HepG2 (cell line): ENCODE measurements around the gene SCRN3. TPM values are rescaled to one million over a fixed set of nuclear protein-coding genes. Genes with fewer than 3 reads are reported as not detected.
A peak's percentile ranks its signal among the peaks of the same experiment; 100 is the strongest.

Experiments
- CBX1 ChIP-seq: IDR thresholded peaks from one replicate; pipeline ENCODE4 v1.6.1; 2016; ENCODE audit warnings: antibody characterized with exemption, low read depth
- CTCF ChIP-seq: sonication (generic); formaldehyde crosslinking; IDR thresholded peaks from 2 replicates; pipeline ENCODE4 v1.5.0; 2020; ENCODE audit warnings: mild to moderate bottlenecking, missing genetic modification reagents, moderate library complexity
- DNMT3B ChIP-seq: conservative IDR thresholded peaks from 2 replicates; pipeline ENCODE4 v1.6.1; 2016; ENCODE audit warnings: missing biosample characterization, control low read depth
- ESRRA ChIP-seq: sonication (generic); formaldehyde crosslinking; IDR thresholded peaks from 2 replicates; pipeline ENCODE4 v1.5.1; 2020; ENCODE audit warnings: mild to moderate bottlenecking, low read depth, missing genetic modification reagents
- MIER3 ChIP-seq: IDR thresholded peaks from 2 replicates; pipeline ENCODE4 v1.6.1; 2016; ENCODE audit warnings: missing compliant biosample characterization, borderline replicate concordance
- MLLT10 ChIP-seq: sonication (generic); formaldehyde crosslinking; IDR thresholded peaks from 2 replicates; pipeline ENCODE4 v1.4.0; 2020; ENCODE audit warnings: missing genetic modification reagents
- MYPOP ChIP-seq: sonication (generic); formaldehyde crosslinking; IDR thresholded peaks from 2 replicates; pipeline ENCODE4 v1.8.1; 2023; ENCODE audit warnings: mild to moderate bottlenecking, moderate library complexity, missing genetic modification reagents
- NFATC3 ChIP-seq: sonication (generic); formaldehyde crosslinking; IDR thresholded peaks from 2 replicates; pipeline ENCODE4 v1.5.1; 2020; ENCODE audit warnings: mild to moderate bottlenecking, missing genetic modification reagents
- PLRG1 ChIP-seq: fragments of 450-650 bp; conservative IDR thresholded peaks from 2 replicates; pipeline ENCODE4 v1.6.1; 2016
- REST ChIP-seq, 2 experiments: IDR thresholded peaks; 2 replicates each; pipeline ENCODE4 v1.6.1; 2011 to 2012; ENCODE audit warnings: low read length in 2 of 2, borderline replicate concordance in 1 of 2, low read depth in 1 of 2, mild to moderate bottlenecking in 1 of 2, moderate library complexity in 1 of 2
- SIX1 ChIP-seq: sonication (generic); formaldehyde crosslinking; IDR thresholded peaks from 2 replicates; pipeline ENCODE4 v1.4.0; 2020; ENCODE audit warnings: missing genetic modification reagents, borderline replicate concordance
- SYNCRIP ChIP-seq: fragments of 200-400 bp; formaldehyde crosslinking; IDR thresholded peaks from 2 replicates; pipeline ENCODE4 v1.6.1; 2018; ENCODE audit warnings: mild to moderate bottlenecking, low read depth, low read length; ENCODE audit not compliant: insufficient read depth
- TRIM22 ChIP-seq: fragments of 450-650 bp; IDR thresholded peaks from 2 replicates; pipeline ENCODE4 v1.6.1; 2017
- ZKSCAN5 ChIP-seq: sonication (generic); formaldehyde crosslinking; IDR thresholded peaks from 2 replicates; pipeline ENCODE4 v1.5.1; 2020; ENCODE audit warnings: mild to moderate bottlenecking, missing genetic modification reagents
- ZNF138 ChIP-seq: sonication (generic); formaldehyde crosslinking; IDR thresholded peaks from 2 replicates; pipeline ENCODE4 v1.5.0; 2020; ENCODE audit warnings: mild to moderate bottlenecking, low read depth, missing genetic modification reagents
- ZNF562 ChIP-seq: sonication (generic); formaldehyde crosslinking; IDR thresholded peaks from 2 replicates; pipeline ENCODE4 v1.8.0; 2022; ENCODE audit warnings: missing genetic modification reagents, borderline replicate concordance
- ZNF598 ChIP-seq: sonication (generic); formaldehyde crosslinking; IDR thresholded peaks from 2 replicates; pipeline ENCODE4 v1.5.1; 2020; ENCODE audit warnings: mild to moderate bottlenecking, missing genetic modification reagents, borderline replicate concordance
- polyA plus RNA-seq, 8 experiments: library from polyadenylated mRNA; depleted of rRNA in 3 of 8; stranded (reverse) in 7 of 8; unstranded in 1 of 8; fragments of >200 nt; fragmentation: Illumina TruSeq in 4 of 8; extraction: Trizol in 4 of 8; gene quantifications; 2 replicates each; pipeline versions ENCODE4 v1.2.1 to v1.2.3, GENCODE V29; 2011 to 2016; ENCODE audit warnings: low read depth in 4 of 8, missing spikeins in 1 of 8, mixed read lengths in 1 of 8; ENCODE audit not compliant: insufficient read depth in 1 of 8
- total RNA-seq, 5 experiments: library from RNA; depleted of rRNA; stranded (reverse); fragments of >200 nt; fragmentation: Illumina TruSeq; extraction: Trizol; gene quantifications; 2 replicates each; pipeline ENCODE4 v1.2.3, GENCODE V29; 2016; ENCODE audit warnings: low read depth in 1 of 5
- TF ChIP-seq, protein P1 (sequence below): sonication (generic); formaldehyde crosslinking; conservative IDR thresholded peaks from 2 replicates; pipeline ENCODE4 v1.4.0; 2020; ENCODE audit warnings: missing genetic modification reagents
- TF ChIP-seq, protein P2 (sequence below): sonication (generic); formaldehyde crosslinking; IDR thresholded peaks from 2 replicates; pipeline ENCODE4 v1.5.1; 2020; ENCODE audit warnings: missing genetic modification reagents, mild to moderate bottlenecking, borderline replicate concordance

SCRN3 gene
- total and polyA plus RNA-seq, 2 of the 13 experiments (the other 11 are each of a cell fraction or from before 2014, with no cell fraction given): 6.6 to 11.3 TPM

GRCh38 chr2:174395284-174395968, at the start of gene SCRN3 (continued):
- TF ChIP-seq, protein P1, sequence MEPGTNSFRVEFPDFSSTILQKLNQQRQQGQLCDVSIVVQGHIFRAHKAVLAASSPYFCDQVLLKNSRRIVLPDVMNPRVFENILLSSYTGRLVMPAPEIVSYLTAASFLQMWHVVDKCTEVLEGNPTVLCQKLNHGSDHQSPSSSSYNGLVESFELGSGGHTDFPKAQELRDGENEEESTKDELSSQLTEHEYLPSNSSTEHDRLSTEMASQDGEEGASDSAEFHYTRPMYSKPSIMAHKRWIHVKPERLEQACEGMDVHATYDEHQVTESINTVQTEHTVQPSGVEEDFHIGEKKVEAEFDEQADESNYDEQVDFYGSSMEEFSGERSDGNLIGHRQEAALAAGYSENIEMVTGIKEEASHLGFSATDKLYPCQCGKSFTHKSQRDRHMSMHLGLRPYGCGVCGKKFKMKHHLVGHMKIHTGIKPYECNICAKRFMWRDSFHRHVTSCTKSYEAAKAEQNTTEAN (CRISPR knock-in tag): 0 out of 2 replicates have a peak, but pooled peaks have one; percentile 15
- TF ChIP-seq NFATC3 (CRISPR knock-in tag) (0 out of 2 replicates have a peak, but pooled peaks have one; percentile 53), SYNCRIP (no peak), REST (IDR thresholded peaks at IDR 0.05; ENCODE audit: borderline replicate concordance in 1 of 2, low read depth in 1 of 2, low read length in 2 of 2) (peak in 1 of 2 experiments; percentile 45; a peak in 1 of 4 replicates), ZNF138 (CRISPR knock-in tag) (peak; percentile 83; the same call in 1 of the 2 replicates), CTCF (CRISPR knock-in tag) (no peak), ZNF598 (CRISPR knock-in tag) (peak; percentile 83; the same call in 1 of the 2 replicates), CBX1 (no peak), PLRG1 (no peak), ZNF562 (CRISPR knock-in tag) (no peak), MIER3 (CRISPR knock-in tag) (peak; percentile 74; the same call in 1 of the 2 replicates), TRIM22 (no peak), ZKSCAN5 (no peak), DNMT3B (no peak), MLLT10 (CRISPR knock-in tag) (no peak), MYPOP (CRISPR knock-in tag) (peak; percentile 34), SIX1 (no peak), ESRRA (CRISPR knock-in tag) (no peak)
- TF ChIP-seq, protein P2, sequence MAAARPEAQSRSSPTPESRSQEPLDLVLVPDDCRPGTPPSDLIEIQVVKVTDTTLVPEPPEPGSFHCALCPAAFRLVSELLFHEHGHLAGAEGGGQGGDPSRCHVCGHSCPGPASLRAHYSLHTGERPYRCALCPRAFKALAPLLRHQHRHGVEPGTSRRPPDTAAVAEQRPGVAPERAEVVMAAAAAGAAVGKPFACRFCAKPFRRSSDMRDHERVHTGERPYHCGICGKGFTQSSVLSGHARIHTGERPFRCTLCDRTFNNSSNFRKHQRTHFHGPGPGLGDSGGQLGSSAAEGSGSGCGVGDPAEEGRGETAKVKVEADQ (CRISPR knock-in tag): peak; percentile 68
